H1 (cell line): ENCODE measurements around the gene MBLAC1. TPM values are rescaled to one million over a fixed set of nuclear protein-coding genes. Genes with fewer than 3 reads are reported as not detected.

Experiments used
- CTCF ChIA-PET: fragments of 300-600 bp; sonication (Branson Sonifier 250); formaldehyde crosslinking; loops from one replicate; lab custom pipeline; 2021; ENCODE audit not compliant: partially characterized antibody; lab: Charles Lee
- POLR2A ChIA-PET: fragments of 300-600 bp; sonication (Branson Sonifier 250); formaldehyde crosslinking; loops from one replicate; lab custom pipeline; 2021; ENCODE audit warnings: inconsistent platforms; ENCODE audit not compliant: partially characterized antibody; lab: Charles Lee
- DNase-seq, 2 experiments: peaks; one replicate each; pipeline versions ENCODE4 v3.0.0 to v3.0.0-alpha.2; 2010 to 2022; ENCODE audit warnings: low spot score in 2 of 2, low read depth in 1 of 2, mixed read lengths in 1 of 2
- FAIRE-seq: peaks from 2 replicates; lab custom pipeline; 2011; peaks lifted over from hg19 to GRCh38; lab: Jason Lieb, UNC
- H2AFZ ChIP-seq: 2 replicates; pipeline ENCODE4 v1.8.1; 2012; ENCODE audit warnings: low read length, inconsistent platforms
- H2AK5ac ChIP-seq: 2 replicates; pipeline ENCODE4 v1.6.1; 2013; ENCODE audit warnings: low read depth, low read length
- H2BK120ac ChIP-seq: replicated peaks from 2 replicates; pipeline ENCODE3; 2013; ENCODE audit warnings: low read depth, low read length, inconsistent platforms
- H2BK12ac ChIP-seq: 2 replicates; pipeline ENCODE4 v1.6.1; 2013; ENCODE audit warnings: low read depth, low read length
- H2BK15ac ChIP-seq: 2 replicates; pipeline ENCODE4 v1.6.1; 2013; ENCODE audit warnings: low read length
- H2BK20ac ChIP-seq: 2 replicates; pipeline ENCODE4 v1.6.1; 2013; ENCODE audit warnings: low read length
- H2BK5ac ChIP-seq: 2 replicates; pipeline ENCODE4 v1.6.1; 2013; ENCODE audit warnings: low read depth, low read length
- H3K14ac ChIP-seq: 2 replicates; pipeline ENCODE4 v1.6.1; 2013; ENCODE audit warnings: inconsistent platforms; ENCODE audit not compliant: insufficient read length
- H3K18ac ChIP-seq: 2 replicates; pipeline ENCODE4 v1.6.1; 2013; ENCODE audit warnings: low read length; ENCODE audit errors: extremely low read depth
- H3K23ac ChIP-seq: 2 replicates; pipeline ENCODE4 v1.6.1; 2013; ENCODE audit warnings: inconsistent platforms; ENCODE audit not compliant: insufficient read length
- H3K23me2 ChIP-seq: 2 replicates; pipeline ENCODE4 v1.6.1; 2013; ENCODE audit warnings: low read depth, low read length
- H3K27ac ChIP-seq: 2 replicates; pipeline ENCODE4 v1.6.1; 2011; ENCODE audit warnings: low read depth, low read length, inconsistent platforms
- H3K27me3 ChIP-seq, 4 experiments: replicated peaks in 1 of 4; 1 replicate in 1 of 4; 2 replicates in 3 of 4; pipeline versions ENCODE4 v1.6.1 to v1.8.1; 2011 to 2013; ENCODE audit warnings: low read length in 3 of 4, mild to moderate bottlenecking in 3 of 4, inconsistent platforms in 2 of 4, mixed read lengths in 2 of 4, moderate library complexity in 1 of 4; ENCODE audit not compliant: control insufficient read depth in 3 of 4, insufficient read depth in 3 of 4; ENCODE audit errors: extremely low read depth in 1 of 4
- H3K36me3 ChIP-seq, 4 experiments: 2 replicates each; pipeline versions ENCODE4 v1.6.1 to v1.8.1; 2011 to 2013; ENCODE audit warnings: mild to moderate bottlenecking in 4 of 4, low read length in 3 of 4, moderate library complexity in 2 of 4, control low read depth in 1 of 4, inconsistent platforms in 1 of 4; ENCODE audit not compliant: insufficient read depth in 4 of 4, control insufficient read depth in 2 of 4
- H3K4ac ChIP-seq: replicated peaks from 2 replicates; pipeline ENCODE3; 2013; ENCODE audit warnings: low read length, low read depth, mixed read lengths, inconsistent platforms; ENCODE audit not compliant: insufficient read length
- H3K4me1 ChIP-seq, 4 experiments: replicated peaks in 1 of 4; 1 replicate in 1 of 4; 2 replicates in 3 of 4; pipeline versions ENCODE4 v1.6.1 to v1.8.1; 2011 to 2013; ENCODE audit warnings: low read length in 3 of 4, inconsistent platforms in 2 of 4, mixed read lengths in 1 of 4; ENCODE audit not compliant: insufficient read depth in 4 of 4, control insufficient read depth in 3 of 4
- H3K4me2 ChIP-seq, 2 experiments: 2 replicates each; pipeline versions ENCODE4 v1.6.1 to v1.8.1; 2011 to 2013; ENCODE audit warnings: low read depth in 2 of 2, low read length in 2 of 2, control low read depth in 1 of 2, inconsistent platforms in 1 of 2, mild to moderate bottlenecking in 1 of 2; ENCODE audit not compliant: insufficient read depth in 1 of 2
- H3K4me3 ChIP-seq, 4 experiments: fragments of 200-600, 300-600 bp in 1 of 4; sonication (generic), shearing (Covaris generic), sonication (Bioruptor Twin) in 1 of 4; 2 replicates each; pipeline versions ENCODE4 v1.5.1 to v1.8.1; 2011 to 2016; ENCODE audit warnings: low read length in 4 of 4, low read depth in 3 of 4, control low read depth in 2 of 4, inconsistent platforms in 2 of 4, mild to moderate bottlenecking in 2 of 4, mixed read lengths in 1 of 4, moderate library complexity in 1 of 4; ENCODE audit not compliant: insufficient read depth in 2 of 4; ENCODE audit errors: extremely low read depth in 1 of 4
- H3K56ac ChIP-seq: replicated peaks from 2 replicates; pipeline ENCODE3; 2013; ENCODE audit warnings: low read depth, mild to moderate bottlenecking, mixed read lengths, low read length, inconsistent platforms; ENCODE audit not compliant: insufficient read length
- H3K79me1 ChIP-seq: 2 replicates; pipeline ENCODE4 v1.6.1; 2013; ENCODE audit warnings: low read depth, low read length, control low read depth
- H3K79me2 ChIP-seq, 2 experiments: 2 replicates each; pipeline versions ENCODE4 v1.6.1 to v1.8.1; 2012 to 2013; ENCODE audit warnings: low read length in 2 of 2, mild to moderate bottlenecking in 2 of 2, inconsistent platforms in 1 of 2; ENCODE audit not compliant: insufficient read depth in 2 of 2, control insufficient read depth in 1 of 2
- H3K9ac ChIP-seq, 4 experiments: replicated peaks in 1 of 4; 1 replicate in 1 of 4; 2 replicates in 3 of 4; pipeline versions ENCODE4 v1.6.1 to v1.8.1; 2011 to 2013; ENCODE audit warnings: low read depth in 3 of 4, low read length in 3 of 4, control low read depth in 2 of 4, mild to moderate bottlenecking in 2 of 4, moderate library complexity in 2 of 4, inconsistent platforms in 1 of 4; ENCODE audit errors: extremely low read depth in 1 of 4
- H3K9me3 ChIP-seq, 2 experiments: 2 replicates each; pipeline versions ENCODE4 v1.6.1 to v1.8.1; 2012 to 2013; ENCODE audit warnings: mild to moderate bottlenecking in 2 of 2, moderate library complexity in 2 of 2, control low read depth in 1 of 2, inconsistent platforms in 1 of 2, low read depth in 1 of 2, low read length in 1 of 2, mixed read lengths in 1 of 2; ENCODE audit not compliant: insufficient read depth in 2 of 2
- H4K20me1 ChIP-seq, 2 experiments: replicated peaks in 1 of 2; 2 replicates each; pipeline versions ENCODE3 to v1.8.1; 2011 to 2013; ENCODE audit warnings: inconsistent platforms in 2 of 2, low read length in 2 of 2, mild to moderate bottlenecking in 1 of 2; ENCODE audit not compliant: insufficient read depth in 2 of 2, control insufficient read depth in 1 of 2
- H4K5ac ChIP-seq: 2 replicates; pipeline ENCODE4 v1.6.1; 2013; ENCODE audit warnings: low read length, low read depth, mixed read lengths, inconsistent platforms; ENCODE audit not compliant: insufficient read length
- H4K8ac ChIP-seq: 2 replicates; pipeline ENCODE4 v1.8.0; 2013; ENCODE audit warnings: mild to moderate bottlenecking, moderate library complexity, low read length, inconsistent platforms; ENCODE audit not compliant: insufficient read depth; ENCODE audit errors: extremely low read depth
- H4K91ac ChIP-seq: replicated peaks from 2 replicates; pipeline ENCODE3; 2013; ENCODE audit warnings: low read length, mixed read lengths, inconsistent platforms; ENCODE audit not compliant: insufficient read length
- CEBPB ChIP-seq: IDR thresholded peaks from 2 replicates; pipeline ENCODE4 v1.6.1; 2012; ENCODE audit warnings: low read depth, low read length
- CREB1 ChIP-seq: IDR thresholded peaks from 2 replicates; pipeline ENCODE4 v1.6.1; 2012; ENCODE audit warnings: inconsistent platforms
- JUND ChIP-seq: IDR thresholded peaks from 2 replicates; pipeline ENCODE4 v1.6.1; 2011; ENCODE audit warnings: mild to moderate bottlenecking, improper control_type of control experiment, low read length
- NANOG ChIP-seq: IDR thresholded peaks from 2 replicates; pipeline ENCODE4 v1.6.1; 2011; ENCODE audit warnings: low read length, low read depth, mild to moderate bottlenecking, inconsistent platforms; ENCODE audit not compliant: insufficient read depth, poor library complexity, severe bottlenecking
- RAD21 ChIP-seq, 2 experiments: IDR thresholded peaks in 1 of 2; conservative IDR thresholded peaks in 1 of 2; 2 replicates each; pipeline ENCODE4 v1.6.1; 2011; ENCODE audit warnings: low read depth in 2 of 2, low read length in 2 of 2, improper control_type of control experiment in 1 of 2, inconsistent platforms in 1 of 2, mild to moderate bottlenecking in 1 of 2, moderate library complexity in 1 of 2
- SP2 ChIP-seq: IDR thresholded peaks from 2 replicates; pipeline ENCODE4 v1.6.1; 2012; ENCODE audit warnings: mild to moderate bottlenecking, low read length, inconsistent platforms
- YY1 ChIP-seq: IDR thresholded peaks from 2 replicates; pipeline ENCODE4 v1.6.1; 2011; ENCODE audit warnings: low read depth, mild to moderate bottlenecking, low read length
- WGBS, 2 experiments: shearing (Covaris generic) in 1 of 2; methylation state at CpG; one replicate each; pipeline versions ENCODE4 v1.1.6 to v1.1.7; 2013 to 2015; ENCODE audit warnings: low lambda C conversion rate in 2 of 2, mixed read lengths in 2 of 2, inconsistent platforms in 1 of 2, low coverage in 1 of 2, missing lambda C conversion rate in 1 of 2; ENCODE audit not compliant: insufficient replicate concordance in 2 of 2, insufficient coverage in 1 of 2, insufficient read length in 1 of 2; ENCODE audit errors: extremely low coverage in 1 of 2, missing lambda C conversion rate in 1 of 2; 5-methylcytosine and 5-hydroxymethylcytosine counted together
- polyA plus RNA-seq, 7 experiments: library from polyadenylated mRNA; depleted of rRNA in 3 of 7; stranded (reverse) in 5 of 7; unstranded in 2 of 7; fragments of >200 nt in 5 of 7; fragments of 200-250 nt in 2 of 7; gene quantifications; 1 replicate in 5 of 7; 2 replicates in 1 of 7; 4 replicates in 1 of 7; pipeline versions ENCODE4 v1.2.1 to v1.2.3, GENCODE V29; 2011 to 2013; ENCODE audit warnings: missing spikeins in 2 of 7, mixed read lengths in 2 of 7
- total RNA-seq: library from RNA; stranded (reverse); fragmentation: NEBNext Ultra II Directional; extraction: Animal tissue kit (Norgen Biotek cat#: 25700); gene quantifications from 2 replicates; pipeline ENCODE4 v1.2.1, GENCODE V29; 2021
- TF ChIP-seq, protein P1 (sequence below): IDR thresholded peaks from 2 replicates; pipeline ENCODE4 v1.6.1; 2012; ENCODE audit warnings: low read length, inconsistent platforms
- TF ChIP-seq, protein P2 (sequence below): IDR thresholded peaks from 2 replicates; pipeline ENCODE4 v1.6.1; 2011; ENCODE audit warnings: low read length, improper control_type of control experiment
- TF ChIP-seq, protein P3 (sequence below): IDR thresholded peaks from 2 replicates; pipeline ENCODE4 v1.6.1; 2011; ENCODE audit warnings: low read depth, mild to moderate bottlenecking, low read length; ENCODE audit not compliant: insufficient read depth

MBLAC1 gene
- total and polyA plus RNA-seq, 2 of the 8 experiments (the other 6 are each of a cell fraction or from before 2014, with no cell fraction given), result 1.00 to 1.7 TPM

DNA sequence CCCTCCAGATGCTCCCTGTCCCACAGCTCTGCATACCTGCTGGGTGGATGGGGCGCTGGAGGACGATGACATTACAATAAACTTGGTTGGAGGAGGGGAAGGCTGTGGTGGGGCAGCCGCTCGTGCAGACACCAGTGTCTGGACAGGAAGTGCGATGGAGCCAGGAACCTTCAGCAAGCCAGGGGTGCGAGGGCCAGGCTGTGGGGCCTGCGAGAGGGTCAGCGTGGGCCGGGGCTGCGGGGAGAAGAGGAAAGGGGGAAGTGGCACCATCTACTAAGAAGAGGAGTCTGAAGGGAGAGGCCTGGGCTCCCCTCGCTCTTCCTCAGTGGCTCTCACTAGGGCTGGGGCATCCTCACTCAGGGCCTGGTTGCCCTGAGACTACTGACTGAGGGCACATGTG is 18.9 kb upstream of the MBLAC1 start:
- peak overlapping the region; percentile 28; the same call in 1 of the 2 replicates for H4K8ac ChIP-seq
- H3K79me1 ChIP-seq, result no peaks in the 10 kb centered on the region; the same call in 1 of the 2 replicates
- CTCF ChIA-PET, result no interaction called here
- no peak overlapping the region for H3K4me3 ChIP-seq
- no peak overlapping the region for H2BK20ac ChIP-seq
- no peak overlapping the region for H3K14ac ChIP-seq
- H3K27ac ChIP-seq, result no peak overlapping the region
- POLR2A ChIA-PET, result interaction anchor here (12.1 to 20.0 kb wide), 2 partner anchors 10 to 20 kb away, joined by 414 to 722 read pairs; partner anchors contain the start of genes CNPY4, COPS6, MBLAC1 and TAF6
- H3K56ac ChIP-seq, result no peak overlapping the region
- no peaks in the 10 kb centered on the region for H3K4me1 ChIP-seq
- no peak for FAIRE-seq
- H3K9ac ChIP-seq, result no peak overlapping the region
- H2BK5ac ChIP-seq, result no peak overlapping the region
- no peak overlapping the region for H2AFZ ChIP-seq
- H3K36me3 ChIP-seq, result peaks cover 9 to 62% (median 40%) of the 10 kb centered on the region in 4 experiments; a peak in 7 of 8 replicates
- H3K79me2 ChIP-seq, result no peaks in the 10 kb centered on the region
- H2AK5ac ChIP-seq, result no peak overlapping the region
- WGBS, 2 experiments, result 85% methylated on average over 11 of the region's 11 CpGs; no CpG with 5 or more reads in 1 of the 2 experiments
- H3K27me3 ChIP-seq, result no peaks in the 10 kb centered on the region
- H3K18ac ChIP-seq, result no peak overlapping the region
- H2BK120ac ChIP-seq, result no peak overlapping the region
- no peak overlapping the region for H3K4me2 ChIP-seq
- H4K91ac ChIP-seq, result no peak overlapping the region
- H4K5ac ChIP-seq, result no peak overlapping the region
- DNase-seq, result no peak
- H3K23me2 ChIP-seq, result no peaks in the 10 kb centered on the region
- H3K9me3 ChIP-seq, result no peaks in the 10 kb centered on the region
- no peak overlapping the region for H3K4ac ChIP-seq
- no peak overlapping the region for H2BK12ac ChIP-seq
- no peak overlapping the region for H2BK15ac ChIP-seq
- no peak overlapping the region for H3K23ac ChIP-seq
- H4K20me1 ChIP-seq, result peaks cover 5% of the 10 kb centered on the region in 2 experiments
- no peak for TF ChIP-seq CEBPB
- no peak for TF ChIP-seq RAD21 (IDR thresholded peaks at IDR 0.05 in 1 of 2, conservative IDR thresholded peaks at IDR 0.05 in 1 of 2; ENCODE audit: low read depth in 2 of 2, low read length in 2 of 2)
- TF ChIP-seq YY1, result no peak
- no peak for TF ChIP-seq NANOG
- TF ChIP-seq, protein P1, sequence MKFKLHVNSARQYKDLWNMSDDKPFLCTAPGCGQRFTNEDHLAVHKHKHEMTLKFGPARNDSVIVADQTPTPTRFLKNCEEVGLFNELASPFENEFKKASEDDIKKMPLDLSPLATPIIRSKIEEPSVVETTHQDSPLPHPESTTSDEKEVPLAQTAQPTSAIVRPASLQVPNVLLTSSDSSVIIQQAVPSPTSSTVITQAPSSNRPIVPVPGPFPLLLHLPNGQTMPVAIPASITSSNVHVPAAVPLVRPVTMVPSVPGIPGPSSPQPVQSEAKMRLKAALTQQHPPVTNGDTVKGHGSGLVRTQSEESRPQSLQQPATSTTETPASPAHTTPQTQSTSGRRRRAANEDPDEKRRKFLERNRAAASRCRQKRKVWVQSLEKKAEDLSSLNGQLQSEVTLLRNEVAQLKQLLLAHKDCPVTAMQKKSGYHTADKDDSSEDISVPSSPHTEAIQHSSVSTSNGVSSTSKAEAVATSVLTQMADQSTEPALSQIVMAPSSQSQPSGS, result no peak
- TF ChIP-seq, protein P2, sequence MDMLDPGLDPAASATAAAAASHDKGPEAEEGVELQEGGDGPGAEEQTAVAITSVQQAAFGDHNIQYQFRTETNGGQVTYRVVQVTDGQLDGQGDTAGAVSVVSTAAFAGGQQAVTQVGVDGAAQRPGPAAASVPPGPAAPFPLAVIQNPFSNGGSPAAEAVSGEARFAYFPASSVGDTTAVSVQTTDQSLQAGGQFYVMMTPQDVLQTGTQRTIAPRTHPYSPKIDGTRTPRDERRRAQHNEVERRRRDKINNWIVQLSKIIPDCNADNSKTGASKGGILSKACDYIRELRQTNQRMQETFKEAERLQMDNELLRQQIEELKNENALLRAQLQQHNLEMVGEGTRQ, result no peak
- TF ChIP-seq, protein P3, sequence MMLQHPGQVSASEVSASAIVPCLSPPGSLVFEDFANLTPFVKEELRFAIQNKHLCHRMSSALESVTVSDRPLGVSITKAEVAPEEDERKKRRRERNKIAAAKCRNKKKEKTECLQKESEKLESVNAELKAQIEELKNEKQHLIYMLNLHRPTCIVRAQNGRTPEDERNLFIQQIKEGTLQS, result no peak
- no peak for TF ChIP-seq SP2
- no peak for TF ChIP-seq JUND
- TF ChIP-seq CREB1, result no peak
